Measurements from ENCODE around the gene RAD51.

DNA sequence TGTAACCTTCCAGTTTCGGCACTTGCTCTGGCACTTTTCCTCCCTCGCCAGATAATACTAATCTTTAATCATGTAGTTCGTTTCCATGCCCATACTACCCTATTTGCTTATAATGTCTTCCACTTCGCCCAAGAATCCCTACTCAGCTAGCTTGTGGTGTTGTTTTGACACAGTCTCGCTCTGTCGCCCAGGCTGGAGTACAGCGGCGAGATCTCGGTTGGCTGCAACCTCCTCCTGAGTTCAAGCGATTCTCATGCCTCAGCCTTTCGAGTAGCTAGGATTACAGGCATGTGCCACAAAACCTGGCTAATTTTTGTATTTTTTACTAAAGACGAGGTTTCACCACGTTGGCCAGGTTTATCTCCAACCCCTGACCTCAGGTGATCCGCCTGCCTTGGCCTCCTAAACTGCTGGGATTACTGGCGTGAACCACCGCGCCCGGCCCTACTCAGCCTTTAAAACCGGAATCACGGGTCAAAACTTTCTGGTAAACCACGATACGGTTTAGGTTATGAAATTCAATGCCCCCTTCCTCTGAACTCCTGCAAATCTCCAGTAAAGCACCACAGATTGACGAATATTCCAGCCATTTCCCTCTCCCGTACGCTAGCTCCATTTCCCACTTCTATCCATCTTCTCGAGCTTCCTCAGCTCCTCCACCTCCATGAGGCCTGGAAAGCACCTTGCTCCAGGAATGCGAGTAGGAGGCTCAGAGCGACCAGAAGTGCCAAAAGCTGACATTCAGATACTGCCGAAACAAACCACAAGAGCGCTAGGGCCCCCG, 878 bp upstream of the RAD51 start:
- TF ChIP-seq CTCF (IDR thresholded peaks at IDR 0.05) (no peak), POLR2A (IDR thresholded peaks at IDR 0.05) (no peak)

Data from esophagus squamous epithelium (tissue), 4 donors.